Activated gamma-delta T cell treated with anti-CD3 and anti-CD28 coated beads, Interleukin-2, amount 50 U/mL, for 16 hours (primary cell): ENCODE data around the gene UNC13B.
"Not testable (repeated sequence)": the region's sequence is repeated elsewhere in the genome, so short reads cannot be mapped to it uniquely, and the experiment has no call there.

Source experiments
- DNase-seq: peaks from one replicate; pipeline ENCODE4 v3.0.0-alpha.2; 2020; ENCODE audit warnings: low read depth

UNC13B gene

DNA sequence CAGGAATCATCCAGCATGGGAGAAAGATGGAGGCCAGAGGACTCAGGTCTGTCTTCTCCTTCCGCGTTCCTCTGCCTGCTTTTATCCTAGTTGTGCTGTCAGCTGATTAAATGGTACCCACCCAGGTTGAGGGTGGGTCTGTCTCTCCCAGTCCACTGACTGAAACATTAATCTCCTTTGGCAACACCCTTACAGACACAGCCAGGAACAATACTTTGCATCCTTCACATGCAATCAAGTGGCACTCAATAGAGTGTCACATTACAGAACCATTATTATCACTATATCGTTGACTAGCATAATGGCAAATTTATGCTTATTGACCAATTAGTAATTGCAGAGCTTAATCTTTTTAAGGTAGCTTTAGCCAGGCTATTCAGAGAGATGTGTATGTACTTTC is 64.8 kb downstream of the UNC13B start:
- no peak for DNase-seq

GRCh38 chr9:35227284-35227683 is 65.5 kb downstream of the UNC13B start:
- DNase-seq: no peak

- no peak for DNase-seq
Observed at GRCh38 chr9:35229066-35229778, 67.4 kb downstream of the UNC13B start.

DNA sequence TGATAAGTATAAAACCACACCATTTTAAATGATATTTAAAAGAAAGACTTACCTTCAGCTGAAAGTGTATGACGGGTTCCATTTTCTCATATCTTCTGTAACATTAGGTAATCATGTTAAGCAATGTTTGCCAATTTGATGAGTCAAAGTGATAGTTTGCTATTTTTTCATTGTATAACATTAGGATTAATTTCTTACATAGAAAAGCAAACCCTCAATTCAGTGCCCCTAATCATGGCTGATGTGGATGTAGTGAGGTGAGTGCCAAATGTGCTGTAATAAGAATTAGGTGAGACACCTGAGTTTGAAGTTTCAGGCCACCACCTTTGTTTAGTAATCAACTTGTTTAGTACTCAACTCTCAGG is 68.0 kb downstream of the UNC13B start:
- DNase-seq: no peak

DNA sequence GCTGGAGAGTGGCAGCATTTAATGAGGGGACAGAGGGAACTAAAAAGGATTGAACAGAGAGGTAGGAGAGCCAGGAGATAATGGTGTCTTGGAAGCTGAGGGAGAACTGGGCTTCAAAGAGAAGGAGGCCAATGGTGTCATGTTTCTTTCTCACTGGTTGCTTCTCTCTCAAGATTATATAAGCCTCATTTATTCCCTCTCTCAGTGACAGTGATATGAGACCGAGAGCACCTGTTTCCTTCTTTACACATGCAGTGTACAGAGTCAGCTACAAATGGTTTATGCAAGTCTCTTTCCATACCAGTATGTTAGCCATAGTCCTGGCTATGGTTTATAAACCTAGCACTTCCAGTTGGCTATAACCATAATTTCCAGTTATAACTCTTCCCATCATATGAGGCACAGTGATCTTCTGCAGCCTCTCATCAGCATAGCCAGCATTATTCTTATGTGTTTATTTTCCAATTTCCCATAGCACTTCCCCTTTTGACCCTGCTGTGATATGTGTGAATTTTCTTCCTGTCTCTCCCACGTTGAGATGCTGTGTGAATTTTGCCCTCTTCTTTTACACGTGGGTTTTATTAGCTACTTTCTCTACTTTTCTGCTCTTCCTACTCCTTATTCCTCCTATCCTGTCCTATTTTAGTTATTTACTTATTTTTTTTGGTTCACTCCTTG is 71.2 kb downstream of the UNC13B start:
- DNase-seq: no peak

- no peak for DNase-seq
Observed at GRCh38 chr9:35236692-35237091, 74.9 kb downstream of the UNC13B start.

GRCh38 chr9:35237311-35237710 is 75.5 kb downstream of the UNC13B start:
- DNase-seq: no peak

DNA sequence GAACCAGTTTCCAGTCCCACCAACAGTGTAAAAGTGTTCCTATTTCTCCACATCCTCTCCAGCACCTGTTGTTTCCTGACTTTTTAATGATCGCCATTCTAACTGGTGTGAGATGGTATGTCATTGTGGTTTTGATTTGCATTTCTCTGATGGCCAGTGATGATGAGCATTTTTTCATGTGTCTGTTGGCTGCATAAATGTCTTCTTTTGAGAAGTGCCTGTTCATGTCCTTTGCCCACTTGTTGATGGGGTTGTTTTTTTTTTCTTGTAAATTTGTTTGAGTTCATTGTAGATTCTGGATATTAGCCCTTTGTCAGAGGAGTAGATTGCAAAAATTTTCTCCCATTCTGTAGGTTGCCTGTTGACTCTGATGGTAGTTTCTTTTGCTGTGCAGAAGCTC is 84.1 kb downstream of the UNC13B start:
- not testable (repeated sequence) for DNase-seq

DNA sequence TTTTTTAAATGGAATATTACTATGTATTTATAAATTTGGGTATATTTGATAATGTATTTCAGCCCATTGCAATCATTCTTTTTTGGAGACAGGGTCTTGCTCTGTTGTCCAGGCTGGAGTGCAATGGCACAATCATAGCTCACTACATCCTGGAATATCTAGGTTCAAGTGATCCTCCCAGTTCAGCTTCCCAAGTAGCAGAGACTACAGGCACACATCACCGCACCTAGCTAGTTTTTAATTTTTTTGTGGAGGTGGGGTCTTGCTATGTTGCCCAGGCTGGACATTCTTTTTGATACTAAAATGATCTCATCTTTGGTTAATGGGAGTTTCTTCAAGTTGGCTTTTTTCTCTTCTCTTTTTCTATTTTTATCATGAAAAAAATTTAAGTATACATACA is 91.3 kb downstream of the UNC13B start:
- no peak for DNase-seq

DNA sequence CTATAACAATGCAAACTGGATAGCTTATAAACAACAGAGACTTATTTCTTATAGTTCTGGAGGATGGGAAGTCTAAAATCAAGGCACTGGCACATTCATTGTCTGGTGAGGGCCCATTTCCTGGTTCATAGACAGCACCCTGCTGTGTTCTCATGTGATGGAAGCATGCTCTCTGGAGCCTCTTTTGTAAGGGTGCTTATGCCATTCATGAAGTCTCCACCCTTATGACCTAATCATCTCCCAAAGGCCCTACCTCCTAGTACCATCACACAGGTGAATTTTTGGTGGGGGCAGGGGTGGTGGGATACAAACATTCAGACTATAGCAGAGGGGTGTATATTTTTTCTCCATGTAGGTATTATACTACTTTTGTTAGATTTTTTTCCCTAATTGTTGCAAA is 92.4 kb downstream of the UNC13B start:
- no peak for DNase-seq

GRCh38 chr9:35254984-35255857 is 93.4 kb downstream of the UNC13B start:
- DNase-seq: no peak

DNA sequence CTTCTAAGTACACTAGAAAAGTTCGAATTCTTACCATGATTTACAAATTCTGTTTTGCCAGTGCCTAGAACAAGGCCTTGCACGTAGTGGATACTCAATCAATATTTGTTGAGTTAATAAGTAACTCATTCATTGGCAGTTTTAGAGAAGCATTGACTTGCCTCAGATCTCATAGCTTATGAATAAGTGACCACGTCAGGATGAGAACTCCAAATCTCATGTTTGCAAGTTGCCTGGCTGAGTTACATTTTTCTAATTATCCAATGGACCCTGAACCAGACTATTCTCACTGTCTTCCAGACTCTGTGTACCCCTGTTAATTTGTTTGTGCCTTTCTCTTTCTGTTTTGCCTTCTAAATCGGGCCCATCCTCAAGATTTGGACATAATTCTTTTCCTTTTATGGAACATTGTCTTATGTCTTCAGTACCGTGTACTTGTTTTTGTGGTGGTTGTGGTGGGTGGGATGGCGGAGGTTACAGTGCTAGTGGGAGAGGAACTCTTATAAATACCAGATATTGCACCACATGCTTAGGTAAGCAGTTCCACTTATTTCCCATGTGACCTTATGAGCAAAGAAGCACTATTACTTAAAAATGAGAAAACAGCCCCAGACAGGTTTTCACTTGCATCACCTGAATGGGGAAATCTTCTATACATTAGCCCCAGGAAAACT is 96.3 kb downstream of the UNC13B start:
- DNase-seq: no peak

- DNase-seq: peak; percentile 4
Observed at GRCh38 chr9:35258660-35259474, 97.1 kb downstream of the UNC13B start.

GRCh38 chr9:35260186-35260585 is 98.4 kb downstream of the UNC13B start:
- DNase-seq: no peak

- DNase-seq: no peak
Observed at GRCh38 chr9:35262064-35262463, 100.3 kb downstream of the UNC13B start.

GRCh38 chr9:35267710-35268109 is 105.9 kb downstream of the UNC13B start:
- DNase-seq: no peak

- DNase-seq: no peak
Observed at GRCh38 chr9:35269919-35270318, 108.1 kb downstream of the UNC13B start.

DNA sequence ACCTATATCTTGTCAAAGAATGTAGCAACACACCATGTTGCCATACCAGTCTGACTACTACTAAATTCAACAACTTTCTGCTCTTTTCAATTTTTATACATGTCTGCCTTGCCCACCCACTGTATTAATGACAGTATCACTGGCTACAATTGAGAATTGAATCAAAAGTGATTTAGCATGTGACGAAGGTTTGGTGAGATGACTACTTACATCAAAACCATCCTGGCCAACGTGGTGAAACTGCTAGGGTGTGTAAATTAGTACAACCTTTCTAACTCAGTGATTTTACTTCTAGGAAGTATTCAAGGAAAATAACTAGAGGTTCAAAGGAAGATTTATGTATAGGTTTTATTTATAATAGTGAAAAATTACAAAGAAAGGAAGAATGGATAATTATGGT is 109.8 kb downstream of the UNC13B start:
- no peak for DNase-seq

DNA sequence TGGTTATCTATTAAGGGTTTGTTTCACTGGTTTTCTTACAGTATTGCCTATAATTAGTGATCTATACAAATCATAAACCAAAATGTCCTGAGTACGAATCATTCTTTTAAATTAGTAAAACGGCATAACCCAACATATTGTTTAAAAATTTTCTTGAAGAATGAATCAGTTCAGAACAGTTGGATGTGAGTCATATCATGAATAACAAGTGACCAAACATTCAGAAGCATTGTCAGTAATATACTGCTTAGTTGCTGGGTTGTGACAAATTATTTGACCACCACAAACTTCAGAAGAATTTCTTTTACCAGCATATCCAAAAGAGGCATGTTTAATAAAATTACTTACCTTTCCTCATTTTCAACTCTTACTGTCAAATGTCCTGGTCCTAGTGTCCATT is 111.2 kb downstream of the UNC13B start:
- no peak for DNase-seq

DNA sequence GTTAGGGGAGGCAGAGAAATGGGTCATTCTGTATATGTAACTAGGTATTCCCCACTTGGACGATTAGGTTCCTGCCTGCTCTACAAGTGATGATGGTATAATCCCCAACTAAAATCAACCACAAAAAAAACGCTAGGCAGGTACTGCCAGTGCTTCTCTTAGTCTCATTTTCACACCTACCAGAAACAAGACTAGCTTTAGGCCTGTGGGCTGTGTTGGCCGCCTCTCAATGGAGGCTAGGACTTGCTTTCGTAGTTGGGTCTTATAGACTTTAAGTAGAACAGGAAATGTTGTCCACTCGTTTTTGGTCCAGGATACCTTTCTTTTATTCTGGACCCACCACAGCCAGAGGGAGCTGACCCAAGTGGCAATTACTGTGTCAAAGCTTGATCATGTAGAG is 111.8 kb downstream of the UNC13B start:
- no peak for DNase-seq

GRCh38 chr9:35274993-35275392 is 113.2 kb downstream of the UNC13B start:
- no peak for DNase-seq

- DNase-seq: no peak
Observed at GRCh38 chr9:35277171-35277520, 115.3 kb downstream of the UNC13B start.
